NCI-H2196 (cell line): ENCODE measurements around the gene DUOX1.

Source experiments
- DNase-seq: peaks from one replicate; lab custom pipeline; 2025; ENCODE audit not compliant: unreplicated experiment; lab: John Stamatoyannopoulos, UW

The DUOX1 gene

DNA sequence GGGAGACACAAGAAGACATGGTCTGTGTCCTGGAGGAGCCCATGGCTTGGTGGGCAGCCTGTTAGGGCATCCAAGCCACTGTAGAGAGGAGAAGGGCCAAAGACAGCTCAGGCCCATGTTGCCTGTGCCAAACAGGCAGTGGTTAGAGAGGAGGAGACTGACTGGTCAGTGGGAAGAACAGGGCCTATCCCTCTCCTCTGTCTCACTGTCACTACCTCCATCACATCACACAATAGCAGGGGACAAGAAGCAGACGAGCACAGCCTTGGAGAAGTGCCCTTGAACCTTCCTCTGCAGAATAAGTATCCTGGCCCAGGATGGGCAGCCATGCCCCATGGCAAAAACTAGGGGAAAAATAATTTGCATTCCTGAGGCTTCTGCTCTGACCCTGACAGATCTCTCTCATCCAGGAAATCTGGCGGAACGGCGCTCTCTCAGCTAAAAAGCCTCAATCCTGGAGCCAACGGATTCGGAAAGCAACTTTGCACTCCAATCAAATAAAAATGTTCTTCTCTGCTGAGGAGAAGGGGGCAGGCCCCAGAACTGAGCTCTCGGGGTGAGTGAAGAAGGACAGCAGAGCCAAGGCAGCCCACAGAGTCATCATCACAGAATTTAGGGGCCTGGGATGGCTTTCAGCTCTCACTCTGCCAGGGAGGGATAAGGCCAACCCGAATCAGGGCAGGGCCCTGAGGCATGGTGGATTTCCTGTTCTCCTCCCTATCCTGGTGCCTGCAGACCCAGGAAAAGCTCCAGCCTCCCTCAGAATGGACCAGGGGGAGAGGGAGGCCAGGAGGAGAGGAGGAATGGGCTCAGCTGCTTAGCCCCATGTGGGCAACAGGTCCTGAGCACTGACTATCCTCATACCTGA, 56.3 kb downstream of the DUOX1 start:
- DNase-seq: no peak

DNA sequence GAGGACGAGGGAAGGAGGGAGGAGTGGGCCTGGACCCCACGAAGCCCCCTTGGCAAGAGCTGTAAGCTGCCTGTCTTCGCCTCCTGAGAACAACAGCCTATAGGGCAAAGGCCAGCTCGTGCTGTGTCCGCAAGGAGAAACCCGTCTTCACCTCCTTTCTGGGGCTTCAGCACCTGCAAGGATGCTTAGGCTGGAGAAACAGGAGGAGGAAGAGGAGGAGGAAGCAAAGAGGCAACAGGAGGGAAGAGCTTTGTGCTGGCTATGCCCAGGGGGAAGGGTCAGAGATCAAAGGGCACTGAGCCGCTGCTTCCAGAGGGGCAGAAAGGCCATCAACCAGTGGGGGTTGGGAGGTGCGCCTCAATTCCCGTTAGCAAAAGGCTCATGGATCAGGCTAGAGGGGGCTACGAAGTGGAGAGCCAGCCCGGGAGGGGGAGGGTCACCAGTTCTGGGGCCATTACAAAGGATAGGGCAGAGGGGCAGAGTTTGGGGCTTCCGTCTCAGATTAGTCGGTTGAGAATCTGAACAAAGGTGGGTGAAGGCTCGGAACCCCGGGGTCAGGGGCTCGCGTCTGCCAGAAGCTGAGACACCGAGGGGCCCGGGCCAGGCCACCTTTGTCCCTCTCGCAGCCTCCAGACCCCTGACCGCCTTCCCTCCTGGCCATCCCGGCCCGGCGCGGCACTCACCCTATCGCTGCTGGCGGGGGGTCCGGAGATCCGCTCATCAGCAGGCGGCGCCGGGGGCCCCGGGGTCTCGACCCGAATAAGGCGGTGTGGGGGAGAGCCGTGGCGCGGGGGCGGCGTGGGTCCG, 57.2 kb downstream of the DUOX1 start:
- DNase-seq: no peak

DNA sequence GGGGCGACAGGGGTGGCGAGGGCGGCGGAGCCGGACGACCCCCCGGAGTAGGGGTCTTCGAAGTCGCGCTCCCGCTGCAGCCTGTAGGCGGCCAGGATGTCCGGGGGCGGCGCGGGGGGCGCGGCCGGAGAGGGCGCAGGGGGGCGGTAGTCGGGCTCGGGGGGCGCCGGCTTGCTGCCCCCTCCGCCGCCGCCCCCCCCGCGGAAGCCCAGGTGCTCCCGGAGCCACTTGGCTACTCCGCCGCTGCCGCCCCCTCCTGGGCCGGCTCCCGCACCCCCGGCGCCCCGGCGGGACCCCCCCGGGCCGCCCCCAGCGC, 57.7 kb downstream of the DUOX1 start:
- DNase-seq: no peak

DNA sequence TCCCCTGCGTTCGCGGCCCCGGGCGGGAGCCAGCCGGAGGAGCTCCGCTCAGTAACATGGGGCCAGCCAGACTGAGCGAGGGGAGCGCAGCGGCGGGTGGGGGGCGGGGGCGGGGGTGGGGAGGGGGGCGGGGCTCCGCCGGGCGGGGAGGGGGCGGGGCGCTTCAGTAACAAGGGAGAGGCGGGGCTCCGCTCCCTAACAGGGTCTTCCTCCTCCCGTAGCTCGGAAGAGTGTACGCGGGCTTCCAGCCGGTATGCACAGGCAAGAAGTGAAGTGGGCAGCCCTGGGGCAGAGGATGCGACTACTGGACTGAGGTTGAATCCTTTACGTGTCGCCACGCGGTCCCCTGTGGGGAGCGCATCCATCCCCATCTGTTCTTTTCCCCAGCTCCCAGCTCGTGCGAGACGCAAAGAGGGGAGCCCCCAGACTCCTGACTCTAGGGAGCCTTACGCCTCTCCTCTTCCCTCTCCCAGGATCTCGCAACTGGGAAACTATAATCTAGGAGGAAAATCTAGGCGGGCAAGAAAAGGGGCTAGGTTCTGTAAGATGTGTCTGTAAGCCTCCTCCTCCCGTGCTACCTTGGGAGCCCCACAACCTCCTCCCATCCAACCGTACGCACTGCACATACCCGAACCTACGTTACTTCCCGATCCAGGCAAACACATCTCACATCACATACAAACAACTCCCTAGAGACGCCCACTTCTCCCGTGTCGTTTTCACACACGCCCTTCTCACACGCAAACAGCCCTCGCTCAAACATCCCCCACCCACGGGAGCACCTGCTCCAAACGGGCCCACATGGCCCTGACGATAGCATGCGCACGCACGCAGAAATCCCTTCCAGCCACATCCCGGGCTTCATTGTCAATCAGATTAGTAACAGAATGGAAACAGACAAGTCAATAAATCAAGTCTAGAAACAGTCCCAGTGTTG, 58.4 kb downstream of the DUOX1 start, which contains the start of gene SHF:
TSS of gene SHF (minus strand) at position 73 of the 937 bp plus-strand sequence. CDS start at position 58, 15 bp downstream.
- no peak for DNase-seq

- DNase-seq: no peak
These were observed 67.7 kb downstream of the DUOX1 start for GRCh38 chr15:45197512-45197911.

GRCh38 chr15:45198337-45199135, 68.7 kb downstream of the DUOX1 start:
- DNase-seq: peak; percentile 73

DNA sequence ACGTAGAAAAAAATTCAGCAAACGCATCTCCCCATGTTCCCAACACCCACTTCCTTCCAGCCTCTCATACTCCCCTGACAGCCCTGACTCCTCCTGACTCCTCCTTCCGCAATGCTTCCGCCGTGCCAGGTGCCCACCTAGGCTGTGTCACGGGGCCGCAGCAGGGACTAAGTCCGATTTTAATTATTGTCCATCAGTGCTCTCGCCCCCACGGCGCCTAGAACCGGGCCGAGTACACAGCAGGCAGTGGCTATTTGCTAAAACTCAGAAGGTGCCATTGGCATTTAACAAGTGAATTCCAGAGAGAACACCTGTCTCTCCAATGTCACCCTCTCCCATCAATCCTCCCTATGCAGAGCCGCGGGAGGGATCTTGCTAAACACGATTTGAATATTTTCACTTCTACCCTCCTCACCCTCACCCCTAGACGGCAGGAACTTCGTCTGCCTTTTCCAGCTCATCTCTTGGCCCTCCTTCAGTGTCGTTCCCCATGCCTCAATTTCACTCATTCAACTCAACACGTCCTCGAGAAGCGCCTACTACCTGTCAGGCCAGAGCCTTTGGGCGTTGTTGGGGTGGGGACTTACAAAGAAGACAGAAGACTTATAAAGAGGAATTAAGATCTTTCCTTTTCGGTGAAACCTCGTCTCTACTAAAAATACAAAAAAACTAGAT, 69.5 kb downstream of the DUOX1 start:
- no peak for DNase-seq

DNA sequence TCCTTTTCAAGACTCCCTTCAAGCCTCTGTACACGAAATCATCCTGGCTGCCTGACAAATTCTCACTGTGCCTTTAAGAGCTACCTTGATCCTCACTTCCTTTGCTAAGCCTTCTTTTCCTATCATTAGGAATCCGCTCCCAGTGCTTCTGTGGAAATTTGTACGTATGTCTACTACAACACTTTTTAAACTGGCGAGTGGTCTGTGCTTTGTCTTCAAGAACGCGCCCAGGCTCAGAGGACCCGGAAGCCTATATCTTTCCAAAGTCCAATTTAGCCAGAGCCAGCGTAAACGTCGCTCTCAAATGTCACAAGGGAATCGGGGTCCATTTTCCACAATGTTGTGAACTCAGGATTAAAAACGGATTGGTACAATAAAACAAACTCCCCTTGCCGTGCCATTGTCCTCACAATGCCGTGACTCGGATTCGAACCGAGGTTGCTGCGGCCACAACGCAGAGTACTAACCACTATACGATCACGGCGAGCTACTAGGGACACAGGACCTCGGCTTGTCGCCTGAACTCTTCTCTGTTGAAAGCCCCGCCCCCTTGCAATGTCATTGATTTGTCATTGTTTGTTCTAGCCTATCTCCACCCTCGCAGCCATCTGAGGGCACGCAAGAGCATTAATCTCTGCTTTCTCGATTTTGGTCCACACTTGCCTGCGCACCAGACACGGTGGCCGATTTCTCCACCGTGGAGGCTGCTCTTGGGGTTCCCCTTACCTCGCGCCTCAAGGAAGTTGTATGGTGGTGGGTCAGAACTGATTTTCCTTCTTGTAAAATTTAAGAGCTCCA, 70.4 kb downstream of the DUOX1 start:
- DNase-seq: peak; percentile 75

GRCh38 chr15:45200799-45201556, 71.2 kb downstream of the DUOX1 start:
- peak; percentile 23 for DNase-seq

- no peak for DNase-seq
These were observed 71.7 kb downstream of the DUOX1 start for GRCh38 chr15:45201557-45201859.

GRCh38 chr15:45201869-45202268, 72.1 kb downstream of the DUOX1 start:
- DNase-seq: no peak

GRCh38 chr15:45203182-45203581, 73.4 kb downstream of the DUOX1 start:
- no peak for DNase-seq

GRCh38 chr15:45205192-45205591, 75.4 kb downstream of the DUOX1 start:
- DNase-seq: peak; percentile 53

DNA sequence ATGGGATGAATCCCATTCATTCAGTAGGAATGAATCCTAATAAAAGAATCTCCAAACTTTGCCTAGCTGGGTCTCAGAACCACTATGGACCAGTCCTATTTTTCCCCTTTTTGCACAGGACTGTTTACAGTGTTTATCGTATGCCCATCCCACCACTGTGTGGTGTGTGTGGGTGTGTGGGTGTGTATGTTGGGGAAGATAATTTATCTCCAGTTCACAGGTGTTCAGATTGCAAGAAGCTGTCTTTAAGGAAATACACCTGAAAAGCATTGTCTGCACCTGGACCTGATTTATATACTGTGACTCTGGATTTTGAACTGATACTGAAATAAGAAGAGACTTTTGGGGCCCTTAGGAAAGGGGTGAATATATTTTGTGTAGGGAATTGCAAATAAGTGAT, 82.7 kb downstream of the DUOX1 start:
- no peak for DNase-seq
